Measurements from ENCODE around the gene CCDC85A.

The CCDC85A gene

DNA sequence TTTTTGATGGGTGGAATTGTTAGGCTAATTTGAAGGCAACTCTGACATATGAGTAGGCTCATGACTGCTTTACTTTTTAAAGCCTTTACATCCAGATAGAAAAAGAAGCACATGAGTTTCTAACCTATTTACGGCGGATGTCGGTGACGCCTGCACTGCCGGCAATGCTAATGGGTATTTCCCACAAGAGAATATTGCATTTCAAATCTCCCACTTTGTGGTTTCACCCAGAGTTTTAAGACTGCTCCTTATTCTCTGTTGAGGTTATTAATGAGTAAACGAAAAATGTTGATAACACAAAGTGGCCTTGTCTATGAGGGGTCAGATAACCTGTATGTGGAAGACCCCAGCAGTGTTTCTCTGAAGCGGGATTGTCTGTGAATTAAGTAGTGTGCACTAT lies 14.0 kb downstream of the CCDC85A start:
- DNase-seq, result no peak

GRCh38 chr2:56198936-56199335 lies 15.1 kb downstream of the CCDC85A start:
- no peak for DNase-seq

- no peak for DNase-seq
These were observed 15.7 kb downstream of the CCDC85A start for GRCh38 chr2:56199492-56199891.

DNA sequence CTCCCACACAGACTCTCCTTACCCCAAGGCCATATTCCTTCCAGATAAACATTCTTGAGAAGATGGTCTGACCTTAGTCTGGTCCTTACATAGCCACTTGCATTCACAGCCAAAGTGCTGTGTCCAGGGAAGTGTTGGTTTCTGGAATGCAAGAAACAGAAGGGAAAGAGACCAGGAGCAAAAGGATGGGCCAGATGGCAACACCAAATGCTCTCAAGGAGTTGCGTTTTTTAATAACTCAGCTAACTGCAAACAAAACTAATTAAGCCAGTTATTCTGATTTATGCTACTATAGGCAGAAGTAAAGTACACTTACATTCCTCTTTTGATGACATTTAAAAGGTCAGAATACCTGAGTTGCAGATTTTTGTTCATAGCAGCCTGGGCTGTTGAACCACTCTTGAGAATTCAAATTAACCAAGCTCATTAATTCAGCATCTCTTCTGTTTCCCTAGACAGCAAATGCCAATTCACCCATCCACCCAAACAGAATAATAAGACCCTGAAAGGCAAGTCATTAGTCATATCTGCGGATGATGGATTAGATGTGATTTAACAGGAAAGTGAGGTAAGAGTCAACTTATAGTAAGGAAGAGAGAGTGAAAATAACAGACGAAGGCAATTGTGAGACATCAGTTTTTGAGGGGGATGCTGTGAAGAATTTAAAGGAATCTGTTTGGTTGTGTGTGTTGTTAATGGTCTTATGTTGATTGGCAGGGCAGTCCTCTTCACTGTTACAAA lies 18.8 kb downstream of the CCDC85A start:
- DNase-seq, result no peak

DNA sequence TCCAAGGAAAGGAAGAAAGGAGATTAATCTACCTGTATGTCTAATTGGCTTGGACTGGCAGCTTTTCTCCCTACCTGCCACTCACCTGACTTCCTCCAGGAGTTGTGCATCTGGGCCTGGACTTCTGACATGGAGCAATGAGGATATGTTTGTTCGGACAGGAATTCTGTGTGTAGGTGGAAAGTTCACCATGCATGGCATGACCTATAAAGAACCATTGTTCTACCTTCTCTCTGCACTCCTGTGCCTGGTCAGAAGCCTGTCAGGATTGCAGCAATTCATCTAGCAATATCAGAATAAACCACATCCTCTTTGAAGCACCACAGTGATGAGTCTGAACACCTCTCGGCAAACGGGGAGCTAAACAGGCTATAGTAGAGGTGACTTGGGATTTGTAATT lies 20.8 kb downstream of the CCDC85A start:
- no peak for DNase-seq

GRCh38 chr2:56206250-56206649 lies 22.5 kb downstream of the CCDC85A start:
- no peak for DNase-seq

- DNase-seq, result no peak
These were observed 24.0 kb downstream of the CCDC85A start for GRCh38 chr2:56207760-56208159.

DNA sequence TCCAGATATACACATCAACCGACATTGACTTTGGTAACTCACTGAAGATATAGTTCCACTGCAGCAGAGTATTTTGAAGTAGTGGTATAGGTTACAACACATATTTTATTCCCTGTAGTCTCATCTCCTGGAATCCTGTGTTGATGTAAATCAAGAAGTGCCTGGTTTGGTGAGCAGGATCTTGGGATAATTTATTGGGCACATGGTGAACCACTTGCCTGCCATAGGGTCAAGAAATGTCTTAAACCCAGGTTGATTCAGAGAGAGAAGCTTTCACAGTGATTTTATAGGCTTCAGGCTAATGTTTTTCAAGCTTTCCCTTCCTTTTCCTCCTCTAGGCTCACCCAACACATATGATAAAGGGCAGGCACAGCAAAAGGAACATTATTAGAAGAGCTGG lies 24.6 kb downstream of the CCDC85A start:
- DNase-seq, result no peak

DNA sequence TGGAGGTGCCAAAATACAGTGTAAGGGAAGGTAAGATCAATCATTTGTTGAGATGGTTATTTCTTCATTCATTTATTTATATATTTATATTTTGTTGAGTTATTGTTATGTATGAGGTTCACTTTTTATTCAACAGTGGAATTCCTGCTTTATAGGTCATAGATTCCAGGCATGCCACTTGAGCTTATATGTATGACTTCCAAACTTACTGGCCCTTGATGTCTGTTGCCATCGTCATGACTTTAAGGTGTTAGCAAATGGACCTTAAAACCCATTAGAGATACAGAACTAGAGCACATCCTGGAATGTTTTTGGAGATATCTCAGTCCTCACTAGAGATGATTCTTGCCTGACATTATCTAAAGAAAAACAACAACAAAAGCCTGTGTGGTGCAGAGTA lies 25.9 kb downstream of the CCDC85A start:
- DNase-seq, result no peak

DNA sequence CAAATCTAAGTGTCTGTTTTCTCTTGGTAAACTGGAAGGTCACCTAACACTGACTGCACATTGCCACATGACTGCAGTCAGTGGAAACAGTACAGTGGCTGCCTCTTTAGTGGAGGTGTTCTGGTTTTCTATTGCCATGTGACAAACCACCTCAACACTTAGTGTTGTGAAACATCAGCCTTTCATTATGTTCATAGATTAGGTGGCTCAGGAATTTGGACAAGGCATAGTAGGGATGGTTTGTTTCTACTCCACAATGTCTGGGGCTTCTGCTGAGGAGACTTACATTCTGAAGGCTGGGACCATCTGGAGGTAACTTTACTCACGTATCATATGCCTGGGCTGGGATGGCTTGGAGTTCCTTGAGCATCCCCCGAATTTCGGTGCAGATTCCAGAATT lies 26.5 kb downstream of the CCDC85A start:
- no peak for DNase-seq

- no peak for DNase-seq
These were observed 27.3 kb downstream of the CCDC85A start for GRCh38 chr2:56211048-56211447.

DNA sequence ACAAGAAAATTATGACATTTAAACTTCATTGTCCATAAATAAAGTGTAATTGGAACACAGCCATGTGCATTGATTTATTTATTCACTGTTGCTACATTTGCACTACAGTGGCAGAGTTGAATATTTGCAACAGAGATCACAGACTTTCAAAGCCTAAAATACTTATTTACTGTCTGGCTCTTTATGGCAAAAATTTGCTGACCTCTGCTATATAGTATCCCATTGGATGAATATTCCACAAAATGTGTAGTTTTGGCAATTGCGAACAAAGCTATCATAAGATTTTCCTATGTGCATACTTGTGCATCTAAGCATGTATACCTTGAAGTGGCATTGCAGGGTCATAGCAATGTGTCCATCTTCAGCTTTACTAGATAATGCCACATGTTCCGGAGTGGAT lies 32.1 kb downstream of the CCDC85A start:
- DNase-seq, result no peak

DNA sequence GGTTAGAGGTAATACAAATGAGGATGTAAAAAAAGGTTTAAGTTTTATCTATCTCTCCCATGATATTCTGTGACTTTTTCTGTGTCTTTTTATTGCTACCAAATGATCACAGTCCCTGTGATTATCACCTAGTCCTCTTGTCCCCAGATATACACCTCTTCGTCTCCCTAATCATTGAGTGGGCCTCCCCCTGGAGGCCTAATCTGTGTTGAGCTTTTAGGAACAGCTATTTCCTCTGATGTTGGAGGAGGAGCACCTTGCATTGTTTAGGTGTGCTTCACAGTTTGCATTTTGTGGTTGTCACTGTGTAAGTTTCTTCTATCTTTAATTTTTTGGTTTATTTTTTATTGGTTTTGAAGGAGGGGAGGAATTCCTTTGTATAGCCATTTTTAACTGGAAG lies 33.3 kb downstream of the CCDC85A start:
- no peak for DNase-seq

GRCh38 chr2:56222481-56222880 lies 38.7 kb downstream of the CCDC85A start:
- no peak for DNase-seq

DNA sequence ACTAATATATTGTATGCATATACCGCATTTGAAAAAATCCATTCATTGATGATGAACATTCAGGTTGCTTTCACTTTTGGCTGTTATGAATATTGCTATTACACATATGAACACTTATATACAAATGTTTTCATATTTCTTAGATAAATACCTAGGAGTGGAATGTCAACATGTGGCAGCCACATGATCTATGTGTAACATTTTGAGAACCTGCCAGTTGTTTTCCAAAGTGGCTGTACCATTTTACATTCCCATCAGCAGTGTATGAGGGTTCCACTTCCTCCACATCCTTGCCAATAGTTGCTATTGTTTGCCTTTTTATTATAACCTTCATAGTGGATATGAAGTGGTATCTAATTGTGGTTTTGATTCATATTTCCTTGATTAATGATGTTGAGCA lies 40.5 kb downstream of the CCDC85A start:
- no peak for DNase-seq

DNA sequence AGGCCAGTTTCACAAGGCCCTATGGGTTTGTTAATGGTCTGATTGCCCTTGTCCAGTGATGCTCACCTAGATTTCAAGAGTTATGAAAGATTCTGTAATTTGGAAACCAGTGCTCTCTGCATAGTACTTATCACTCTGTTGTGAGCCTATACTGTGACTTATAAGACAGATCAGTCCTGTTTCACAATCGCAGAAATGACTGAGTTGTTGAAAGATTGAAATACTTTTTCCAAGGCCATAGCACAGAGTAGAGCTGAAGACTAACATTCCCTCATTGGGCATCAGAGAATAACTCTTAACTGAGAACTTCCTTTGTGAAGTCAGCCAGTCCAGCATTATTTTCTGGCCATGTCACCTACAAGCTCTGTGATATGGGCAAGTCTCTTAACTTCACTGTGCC lies 44.0 kb downstream of the CCDC85A start:
- no peak for DNase-seq

DNA sequence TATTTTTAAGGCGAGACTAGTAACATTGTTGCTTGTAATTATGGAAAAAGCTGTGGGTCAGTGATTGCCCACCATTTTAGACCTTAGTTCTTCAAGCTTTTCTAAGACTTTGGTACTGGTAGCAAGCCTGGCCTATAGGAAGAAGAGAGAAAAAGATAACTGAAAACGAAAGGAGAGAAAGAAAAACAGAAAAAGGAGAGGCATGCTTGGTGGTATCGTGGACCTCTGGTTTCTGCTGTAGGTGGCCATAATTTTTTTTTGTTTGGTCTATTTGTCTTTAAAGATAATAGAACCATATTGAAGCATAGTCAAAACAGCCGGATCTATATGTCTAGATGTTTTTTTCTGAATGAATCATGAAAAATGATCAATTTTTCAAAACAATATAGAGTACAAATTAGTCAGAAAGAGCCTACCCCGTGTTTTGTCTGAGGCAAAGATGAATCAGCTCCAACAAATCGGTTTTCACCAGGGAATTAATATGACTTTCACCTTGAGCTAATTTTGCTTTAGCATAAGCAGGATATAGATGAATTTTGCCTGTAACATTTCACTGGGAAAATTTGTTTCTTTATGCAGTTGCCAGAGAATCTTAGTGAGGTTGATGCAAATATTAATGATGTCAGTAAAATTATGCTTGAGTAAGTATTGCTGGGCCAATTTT lies 45.7 kb downstream of the CCDC85A start:
- no peak for DNase-seq

GRCh38 chr2:56230156-56230555 lies 46.4 kb downstream of the CCDC85A start:
- no peak for DNase-seq

GRCh38 chr2:56231361-56231760 lies 47.6 kb downstream of the CCDC85A start:
- no peak for DNase-seq

GRCh38 chr2:56232912-56233311 lies 49.1 kb downstream of the CCDC85A start:
- DNase-seq, result no peak

- DNase-seq, result no peak
These were observed 50.5 kb downstream of the CCDC85A start for GRCh38 chr2:56234241-56234640.

DNA sequence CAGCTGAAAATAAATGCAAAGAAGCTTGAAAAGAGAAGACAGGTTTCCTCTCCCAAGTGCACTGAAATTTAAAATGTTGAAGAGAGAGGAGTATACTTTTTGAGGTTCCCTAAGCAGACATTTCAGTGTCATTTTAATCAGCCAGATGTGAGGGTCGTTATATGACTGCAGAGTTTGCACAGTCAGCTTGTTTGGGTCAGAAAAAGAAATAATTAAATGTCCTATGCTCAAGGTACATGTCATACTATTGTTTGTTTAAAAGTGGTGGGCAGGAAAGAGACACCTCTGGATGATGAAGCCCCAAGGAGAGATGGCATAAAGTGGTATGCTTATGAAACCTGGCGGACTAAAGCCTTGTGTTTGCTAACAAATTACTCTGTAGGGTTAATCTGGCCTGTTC lies 55.2 kb downstream of the CCDC85A start:
- DNase-seq, result no peak

DNA sequence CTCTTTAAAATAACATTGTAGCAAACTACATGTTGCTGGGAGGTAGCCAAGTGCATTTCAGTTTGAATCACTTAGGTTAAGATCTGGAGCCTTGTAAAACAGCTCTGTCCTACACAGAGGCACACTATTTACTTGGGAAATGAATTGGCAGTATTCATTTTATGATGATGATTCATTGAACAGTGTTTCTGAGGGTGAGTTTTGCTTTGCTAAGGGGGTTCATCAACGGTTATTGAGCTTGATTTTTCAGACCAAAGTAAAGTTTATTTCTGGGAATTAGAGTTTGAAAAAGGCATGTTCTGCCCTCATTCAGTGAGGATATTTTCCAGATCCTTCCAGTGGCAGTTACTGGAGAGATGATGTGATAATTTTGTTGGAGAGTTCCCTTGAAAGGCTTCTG lies 55.6 kb downstream of the CCDC85A start:
- DNase-seq, result no peak

DNA sequence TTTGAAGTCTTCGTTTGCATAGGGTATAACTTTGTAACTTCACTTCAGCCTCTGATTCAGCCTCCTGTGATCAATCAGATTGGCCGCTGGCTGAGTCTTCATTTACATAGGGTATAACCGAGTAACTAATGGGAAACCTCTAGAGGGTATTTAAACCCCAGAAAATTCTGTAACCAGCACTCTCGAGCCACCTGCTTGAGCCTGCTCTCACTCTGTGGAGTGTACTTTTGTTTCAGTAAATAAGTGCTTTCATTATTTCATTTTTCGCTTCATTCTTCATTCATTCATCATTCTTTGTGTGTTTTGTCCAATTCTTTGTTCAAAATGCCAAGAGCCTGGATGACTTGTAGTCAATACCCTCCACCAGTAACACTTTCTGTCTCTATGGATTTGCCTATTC lies 56.4 kb downstream of the CCDC85A start:
- no peak for DNase-seq

DNA sequence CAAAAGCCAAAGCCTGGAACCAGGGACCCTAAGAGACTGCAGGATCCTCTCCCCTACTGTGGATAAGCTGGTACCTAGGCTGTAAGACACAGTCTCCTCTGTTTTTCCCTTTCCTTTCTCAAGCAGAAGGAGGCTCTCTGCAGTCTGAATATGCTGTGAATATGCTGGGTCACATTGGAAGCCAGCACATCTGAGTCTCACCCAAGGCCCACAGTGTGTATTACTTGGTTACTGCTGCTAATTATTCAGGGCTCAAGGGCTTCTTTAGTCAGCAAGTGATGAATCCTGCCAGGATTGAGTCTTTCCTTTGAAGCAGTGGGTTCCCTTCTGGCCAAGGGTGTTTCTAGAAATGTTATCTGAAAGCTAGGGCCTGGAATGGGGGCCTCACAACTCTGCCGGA lies 60.7 kb downstream of the CCDC85A start:
- no peak for DNase-seq
